Lower leg skin (tissue), 3 donors: ENCODE data around the gene BICDL1.

ENCODE experiments used
- CTCF ChIP-seq, 3 donors: fragments of 450-650 bp; IDR thresholded peaks; one replicate each; pipeline ENCODE4 v1.5.1; 2016; ENCODE audit warnings: antibody characterized with exemption in 3 of 3, mild to moderate bottlenecking in 3 of 3, moderate library complexity in 2 of 3
- POLR2A ChIP-seq, 2 donors: fragments of 450-650 bp; IDR thresholded peaks; one replicate each; pipeline ENCODE4 v1.6.1; 2016 to 2017; ENCODE audit warnings: antibody characterized with exemption in 2 of 2, mild to moderate bottlenecking in 1 of 2, moderate library complexity in 1 of 2

- TF ChIP-seq CTCF (IDR thresholded peaks at IDR 0.05) (no peak), POLR2A (IDR thresholded peaks at IDR 0.05) (no peak)
Measured at GRCh38 chr12:120041386-120042231, 52.6 kb downstream of the BICDL1 start.
